GM21390 (cell line): Measurements from ENCODE around the gene OR5H2.
A peak's percentile ranks its signal among the peaks of the same experiment; 100 is the strongest.
"Not testable (repeated sequence)": the region's sequence is repeated elsewhere in the genome, so short reads cannot be mapped to it uniquely, and the experiment has no call there.

Source experiments
- ATAC-seq: cut with Tn5 transposase; IDR thresholded peaks from one replicate; pipeline ENCODE4 v1.9.1; 2021; ENCODE audit not compliant: unreplicated experiment

OR5H2 gene

GRCh38 chr3:98282205-98282604 is at the start of gene OR5H2:
OR5H2 (plus strand) TSS chr3:98282505; CDS start chr3:98282903, 398 bp downstream.
- ATAC-seq = no peak

GRCh38 chr3:98233468-98233867 is 48.8 kb upstream of the OR5H2 start:
- no peak for ATAC-seq

GRCh38 chr3:98240131-98240530 is 42.2 kb upstream of the OR5H2 start:
- no peak for ATAC-seq

GRCh38 chr3:98242155-98242554 is 40.1 kb upstream of the OR5H2 start:
- ATAC-seq = no peak

DNA sequence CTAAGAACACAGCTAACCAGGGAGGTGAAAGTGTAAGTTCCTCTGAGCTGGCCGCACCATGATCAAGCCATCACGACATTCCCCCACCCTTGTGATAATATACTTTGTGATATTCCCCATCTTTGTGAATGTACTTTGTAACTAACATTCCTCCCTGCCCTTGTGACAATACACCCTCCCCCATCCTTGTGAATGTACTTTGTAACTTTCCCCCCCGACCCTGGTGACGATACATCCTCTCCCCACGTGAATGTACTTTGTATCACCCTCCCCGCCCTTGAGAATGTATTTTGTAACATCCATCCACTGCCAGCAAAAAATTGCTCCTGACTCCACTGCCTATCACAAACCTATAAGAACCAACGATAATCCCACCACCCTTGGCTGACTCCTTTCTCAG is 38.5 kb upstream of the OR5H2 start:
- ATAC-seq = no peak

DNA sequence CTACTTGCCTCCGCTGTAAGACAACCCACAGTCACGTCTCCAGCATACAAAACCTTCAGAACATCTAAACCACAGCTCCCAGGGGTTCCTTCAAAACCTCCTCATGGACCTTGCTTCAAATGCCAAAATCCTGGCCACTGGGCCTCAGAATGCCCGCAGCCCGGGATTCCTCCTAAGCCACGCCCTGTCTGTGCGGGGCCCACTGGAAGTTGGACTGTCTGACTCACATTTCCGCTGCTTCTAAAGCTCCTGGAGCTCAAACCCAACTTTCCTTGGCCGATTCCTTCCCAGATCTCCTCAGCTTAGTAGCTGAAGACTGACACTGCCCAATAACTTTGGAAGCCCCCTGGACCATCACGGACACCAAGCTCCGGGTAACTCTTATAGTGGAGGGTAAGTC is 36.2 kb upstream of the OR5H2 start:
- no peak for ATAC-seq

DNA sequence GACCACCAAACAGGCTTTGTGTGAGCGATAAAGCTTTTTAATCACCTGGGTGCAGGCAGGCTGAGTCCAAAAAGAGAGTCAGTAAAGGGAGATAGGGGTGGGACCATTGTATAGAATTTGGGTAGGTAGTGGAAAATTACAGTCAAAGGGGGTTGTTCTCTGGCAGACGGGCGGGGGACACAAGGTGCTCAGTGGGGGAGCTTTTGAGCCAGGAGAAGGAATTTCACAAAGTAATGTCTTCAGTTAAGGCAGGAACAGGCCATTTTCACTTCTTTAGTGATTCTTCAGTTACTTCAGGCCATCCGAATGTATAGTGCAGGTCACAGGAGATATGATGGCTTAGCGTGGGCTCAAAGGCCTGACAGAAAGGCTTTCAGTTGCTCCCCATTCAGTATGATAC is 26.3 kb upstream of the OR5H2 start:
- not testable (repeated sequence) for ATAC-seq

- peak; percentile 74 for ATAC-seq
These were observed 22.6 kb upstream of the OR5H2 start for GRCh38 chr3:98259707-98260106.

DNA sequence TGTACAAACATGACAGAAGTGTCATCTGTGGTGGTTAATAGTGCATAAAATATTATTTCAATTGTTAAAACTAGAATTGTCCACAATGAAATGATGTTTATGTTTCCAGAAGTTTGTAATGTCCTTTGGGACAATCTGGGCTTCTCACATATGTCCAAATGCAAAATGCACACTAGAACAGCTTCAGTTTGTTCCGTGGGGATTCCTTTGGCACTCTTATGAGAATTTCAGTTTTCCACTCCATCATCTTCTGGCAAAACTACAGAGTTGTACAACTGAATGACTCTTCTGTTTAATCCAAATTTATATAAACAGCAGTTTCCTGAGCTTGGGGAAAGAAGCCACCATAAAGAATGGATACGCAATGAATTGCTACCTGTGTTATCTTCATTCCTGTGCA is 20.3 kb upstream of the OR5H2 start:
- ATAC-seq = no peak

GRCh38 chr3:98263944-98264343 is 18.4 kb upstream of the OR5H2 start, which contains the start of gene OR5H6:
OR5H6 (plus strand) TSS chr3:98264244; CDS start chr3:98264333, 89 bp downstream.
- ATAC-seq = no peak

DNA sequence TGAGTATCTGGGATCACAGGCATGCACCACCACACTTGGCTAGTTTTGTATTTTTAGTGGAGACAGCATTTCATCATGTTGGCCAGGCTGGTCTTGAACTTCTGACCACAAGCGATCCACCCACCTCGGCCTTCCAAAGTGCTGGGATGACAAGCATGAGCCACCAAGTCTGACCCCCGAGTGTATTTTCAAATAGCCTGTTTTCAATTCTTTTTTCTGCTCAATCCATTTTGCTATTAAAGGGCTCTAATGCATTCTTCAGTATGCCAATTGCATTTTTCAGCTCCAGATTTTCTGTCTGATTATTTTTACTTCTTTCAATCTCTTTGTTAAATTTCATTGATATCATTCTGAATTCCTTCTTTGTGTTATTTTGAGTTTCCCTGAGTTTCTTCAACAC is 12.5 kb upstream of the OR5H2 start:
- ATAC-seq = no peak

DNA sequence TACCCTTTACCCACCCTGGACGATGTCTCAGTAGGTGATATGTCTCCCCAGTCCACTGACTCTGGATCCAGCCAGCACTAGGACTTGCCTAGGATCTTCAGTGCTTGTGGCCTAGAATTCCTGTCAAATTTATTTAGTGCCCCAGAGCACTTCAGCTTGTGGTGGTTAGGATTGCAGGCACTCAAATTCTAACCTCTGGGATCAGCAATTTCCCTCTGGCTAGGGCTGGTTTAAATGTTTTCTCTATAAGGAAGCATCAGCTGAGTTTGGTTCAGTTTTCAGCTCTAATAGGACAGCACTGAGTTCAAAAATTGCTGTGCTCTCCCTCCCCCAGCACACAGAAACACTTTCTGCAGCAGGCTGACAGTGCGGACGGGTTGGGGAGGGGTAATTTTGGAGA is 10.2 kb upstream of the OR5H2 start:
- ATAC-seq = no peak

DNA sequence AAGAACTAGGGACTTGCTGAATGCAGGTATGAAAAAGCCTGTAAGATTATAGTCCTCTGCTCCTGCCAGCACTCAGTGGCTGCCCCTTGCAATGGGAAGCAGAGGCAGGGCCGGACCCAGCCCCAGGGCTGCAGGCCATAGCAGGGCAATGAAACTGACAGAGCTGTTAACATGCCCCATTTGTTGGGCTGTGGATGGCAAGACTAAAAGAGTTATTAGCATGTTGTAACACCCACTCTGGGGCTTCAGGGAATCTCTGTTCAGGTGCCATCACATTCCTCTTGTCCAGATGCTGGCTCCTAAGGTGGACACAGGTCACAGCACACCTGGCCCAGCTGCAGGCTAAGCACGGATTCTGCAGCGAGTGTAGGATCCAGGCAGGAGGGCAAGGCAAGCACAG is 7.4 kb upstream of the OR5H2 start:
- no peak for ATAC-seq

- ATAC-seq = no peak
These were observed 8.6 kb downstream of the OR5H2 start for GRCh38 chr3:98290916-98291315.

- no peak for ATAC-seq
These were observed 9.1 kb downstream of the OR5H2 start for GRCh38 chr3:98291332-98291957.

- ATAC-seq = no peak
These were observed 39.8 kb downstream of the OR5H2 start for GRCh38 chr3:98322101-98322500.

GRCh38 chr3:98322686-98323085 is 40.4 kb downstream of the OR5H2 start:
- ATAC-seq = no peak

DNA sequence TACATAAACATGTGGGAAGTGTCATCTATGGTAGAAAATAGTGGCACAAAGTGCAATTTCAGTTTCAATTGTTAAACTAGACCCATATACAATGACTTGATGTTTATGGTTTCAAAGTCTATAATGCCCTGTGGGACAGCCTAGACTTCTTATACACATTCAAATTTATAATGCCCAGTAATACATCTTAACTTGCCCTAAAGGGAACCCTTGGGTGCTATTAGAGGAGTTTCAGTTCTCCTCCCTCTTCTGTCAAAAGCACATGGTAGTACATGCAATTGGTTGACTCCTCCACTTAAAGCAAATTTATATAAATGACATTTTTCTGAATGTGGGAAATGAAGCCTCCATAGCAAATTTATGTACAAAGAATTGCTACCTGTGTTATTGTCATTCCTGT is 41.1 kb downstream of the OR5H2 start:
- no peak for ATAC-seq

DNA sequence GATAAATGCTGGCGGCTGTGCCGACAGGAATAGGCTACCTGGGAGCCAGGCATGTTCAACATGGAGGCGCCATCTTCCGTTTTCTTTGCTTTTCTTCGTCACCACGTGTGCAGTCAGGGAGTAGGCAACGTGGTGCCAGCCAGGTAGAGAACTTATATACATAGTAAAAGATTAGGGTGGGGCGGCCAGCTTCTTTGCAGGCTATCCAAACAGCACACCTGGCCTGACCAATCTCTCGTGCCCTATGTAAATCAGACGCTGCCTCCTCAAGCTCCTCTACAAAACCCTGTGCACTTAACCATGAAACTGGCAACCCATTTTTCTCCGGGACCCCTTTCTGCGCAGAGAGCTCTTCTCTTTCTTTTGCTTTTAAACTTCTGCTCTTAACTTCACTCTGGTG is 42.8 kb downstream of the OR5H2 start:
- ATAC-seq = no peak

DNA sequence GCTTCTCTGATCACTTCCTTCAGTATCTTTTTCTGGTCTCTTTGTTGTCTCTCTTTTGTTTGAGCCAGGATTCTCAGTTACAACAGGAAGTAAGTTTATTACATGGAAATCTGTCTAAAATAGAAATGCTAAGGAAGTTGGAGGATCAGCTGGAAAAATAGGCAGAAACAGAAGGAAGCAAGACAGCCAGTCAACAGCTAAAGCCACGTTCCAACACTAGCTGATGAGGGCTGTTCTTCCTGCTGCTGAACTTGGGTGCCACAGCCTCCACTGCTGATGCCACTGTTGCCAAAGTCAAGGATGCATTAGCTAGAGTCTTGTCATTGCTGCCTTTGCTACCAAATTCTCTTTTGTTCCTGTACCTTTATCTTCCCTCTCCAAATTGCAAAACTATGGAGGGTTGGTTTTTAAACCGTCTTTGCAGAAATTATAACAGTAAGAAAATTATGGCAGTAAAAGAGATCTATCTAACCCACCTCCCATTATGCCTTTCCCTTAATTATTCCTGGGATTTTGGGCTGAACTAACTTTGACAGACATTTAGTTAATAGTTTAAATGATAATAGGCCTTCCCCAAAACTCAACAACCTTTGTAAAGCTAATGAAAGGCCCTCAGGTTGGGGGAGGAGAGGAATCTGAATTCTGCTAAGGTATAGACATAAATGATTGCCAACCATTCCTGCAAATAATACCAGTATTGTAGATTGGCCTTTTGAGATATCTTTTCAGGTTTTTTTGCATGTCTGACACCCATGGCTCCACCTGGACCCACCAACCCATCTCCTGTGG is 44.0 kb downstream of the OR5H2 start:
- ATAC-seq = no peak

GRCh38 chr3:98326945-98327344 is 44.6 kb downstream of the OR5H2 start:
- ATAC-seq = peak; percentile 73

GRCh38 chr3:98328933-98329332 is 46.6 kb downstream of the OR5H2 start:
- no peak for ATAC-seq
